IPS-18c (cell line): ENCODE measurements around the gene CELF2.
"Not testable (repeated sequence)": the region's sequence is repeated elsewhere in the genome, so short reads cannot be mapped to it uniquely, and the experiment has no call there.

Experiments used
- H3K4me3 ChIP-seq: 2 replicates; pipeline ENCODE4 v1.7.0; 2013; ENCODE audit warnings: low read depth, mild to moderate bottlenecking, low read length, moderate library complexity; ENCODE audit not compliant: insufficient read depth
- H3K9me3 ChIP-seq: one replicate; pipeline ENCODE4 v1.6.1; 2013; ENCODE audit warnings: mild to moderate bottlenecking, low read length, moderate library complexity; ENCODE audit not compliant: control insufficient read depth, insufficient read depth

The CELF2 gene

DNA sequence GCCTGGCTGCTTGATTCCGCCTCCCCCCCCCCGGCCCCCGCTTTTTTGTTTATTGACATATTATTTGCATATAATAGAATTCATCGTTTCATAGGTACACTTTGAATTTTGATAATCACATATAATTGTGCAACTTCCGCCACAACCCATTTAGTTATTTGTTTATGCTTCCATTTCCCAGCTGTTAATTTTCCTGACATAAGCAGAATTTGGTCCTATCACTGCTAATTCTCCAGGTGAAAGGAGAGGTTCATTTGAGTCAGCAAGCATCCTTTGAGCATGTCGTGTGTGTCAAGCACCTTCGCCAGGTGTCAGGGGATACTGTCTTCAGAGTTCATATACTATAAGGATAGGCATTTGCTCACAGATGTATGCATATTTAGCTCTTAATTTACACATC is 102.2 kb downstream of the CELF2 start:
- no peak overlapping the region for H3K4me3 ChIP-seq
- no peaks in the 10 kb centered on the region for H3K9me3 ChIP-seq

- H3K9me3 ChIP-seq = no peaks in the 10 kb centered on the region
- no peak overlapping the region for H3K4me3 ChIP-seq
Observed at GRCh38 chr10:11120711-11121110, 103.0 kb downstream of the CELF2 start.

DNA sequence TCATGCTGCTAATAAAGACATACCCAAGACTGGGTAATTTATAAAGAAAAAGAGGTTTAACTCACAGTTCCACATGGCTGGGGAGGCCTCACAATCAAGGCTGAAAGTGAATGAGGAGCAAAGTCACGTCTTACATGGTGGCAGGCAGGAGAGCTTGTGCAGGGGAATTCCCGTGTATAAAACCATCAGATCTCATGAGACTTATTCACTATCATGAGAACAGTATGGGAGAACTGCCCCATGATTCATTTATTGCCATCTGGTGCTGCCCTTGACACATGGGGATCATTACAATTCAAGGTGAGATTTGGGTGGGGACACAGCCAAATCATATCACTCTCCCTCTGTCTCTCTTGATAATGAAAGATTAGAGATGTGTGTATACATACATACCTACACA is 106.2 kb downstream of the CELF2 start:
- not testable (repeated sequence) for H3K4me3 ChIP-seq, H3K9me3 ChIP-seq

DNA sequence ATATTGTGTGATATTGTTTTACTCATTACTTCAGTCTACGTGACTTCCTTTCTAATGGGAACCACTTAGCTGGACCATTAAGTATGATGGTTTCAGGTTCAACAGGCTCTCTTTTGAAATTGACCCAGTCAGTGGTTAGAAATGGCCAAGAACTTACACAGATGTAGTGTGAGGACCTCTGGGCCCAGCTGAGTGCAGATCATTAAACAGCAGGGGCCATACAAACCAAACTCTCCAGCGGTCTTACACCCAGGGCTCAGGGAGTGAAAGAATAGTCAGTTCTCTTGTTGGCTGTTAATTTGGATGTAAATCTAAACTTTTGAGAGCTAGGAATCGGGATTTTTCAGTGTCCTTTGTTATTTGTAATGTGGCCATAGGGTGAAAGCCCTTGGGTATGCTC is 107.3 kb downstream of the CELF2 start:
- H3K4me3 ChIP-seq = no peak overlapping the region
- peaks cover 2% of the 10 kb centered on the region for H3K9me3 ChIP-seq

DNA sequence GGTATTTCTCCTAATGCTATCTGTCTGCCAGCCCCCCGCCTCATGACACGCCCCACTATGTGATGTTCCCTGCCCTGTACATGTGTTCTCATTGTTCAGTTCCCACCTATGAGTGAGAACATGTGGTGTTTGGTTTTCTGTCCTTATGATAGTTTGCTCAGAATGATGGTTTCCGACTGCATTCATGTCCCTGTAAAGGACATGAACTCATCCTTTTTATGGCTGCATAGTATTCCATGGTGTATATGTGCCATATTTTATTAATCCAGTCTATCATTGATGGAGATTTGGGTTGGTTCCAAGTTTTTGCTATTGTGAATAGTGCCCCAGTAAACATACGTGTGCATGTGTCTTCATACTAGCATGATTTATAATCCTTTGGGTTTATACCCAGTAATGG is 109.3 kb downstream of the CELF2 start:
- not testable (repeated sequence) for H3K9me3 ChIP-seq, H3K4me3 ChIP-seq

DNA sequence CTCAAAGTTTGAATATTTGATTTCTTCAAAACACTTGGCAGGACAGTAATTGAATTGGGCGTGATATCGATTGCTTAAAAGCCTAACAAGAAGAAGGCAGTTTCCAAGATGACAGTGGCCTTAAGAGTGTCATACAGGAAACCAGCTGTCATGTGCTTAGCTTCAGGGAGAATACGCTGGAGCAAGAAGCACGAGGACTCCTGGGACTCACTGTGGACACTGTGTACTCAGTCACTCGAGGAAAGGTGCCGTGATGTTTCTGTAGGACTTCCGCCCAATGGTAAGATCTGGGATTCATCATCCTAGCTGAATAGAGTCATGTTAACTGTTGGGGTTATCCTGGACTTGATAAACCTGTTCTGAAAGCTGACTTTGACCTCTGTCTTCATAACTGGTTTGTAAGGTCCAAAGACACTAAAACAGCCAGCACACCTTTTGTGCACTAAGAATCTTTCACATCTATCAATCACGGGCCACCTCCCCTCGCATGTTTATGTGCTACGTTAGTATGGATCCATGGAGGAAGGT is 113.5 kb downstream of the CELF2 start:
- H3K9me3 ChIP-seq = peaks cover 2% of the 10 kb centered on the region
- H3K4me3 ChIP-seq = no peak overlapping the region

GRCh38 chr10:11134411-11134810 is 116.7 kb downstream of the CELF2 start:
- H3K4me3 ChIP-seq = no peak overlapping the region

DNA sequence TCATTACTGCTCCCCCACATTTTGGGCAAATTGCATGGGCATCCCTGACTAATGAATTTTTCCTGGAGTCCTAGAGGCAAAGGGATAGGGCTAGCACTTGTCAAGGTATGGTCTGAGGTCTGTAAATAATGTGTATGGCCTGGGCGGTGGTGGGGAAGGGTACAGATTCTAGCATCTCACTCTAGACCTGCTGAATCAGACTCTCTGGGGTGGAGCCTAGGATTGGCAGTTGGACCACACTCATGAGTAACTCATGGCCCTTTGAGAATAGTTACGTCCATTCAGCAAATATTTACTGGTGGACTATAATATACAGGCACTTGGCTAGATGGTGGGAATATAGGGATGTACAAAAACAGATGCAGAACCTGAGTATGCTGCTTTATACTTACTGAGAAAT is 118.0 kb downstream of the CELF2 start:
- H3K4me3 ChIP-seq = no peak overlapping the region
- H3K9me3 ChIP-seq = no peaks in the 10 kb centered on the region

More at GRCh38 chr10:11134411-11134810, 116.7 kb downstream of the CELF2 start:
- H3K9me3 ChIP-seq = no peaks in the 10 kb centered on the region

DNA sequence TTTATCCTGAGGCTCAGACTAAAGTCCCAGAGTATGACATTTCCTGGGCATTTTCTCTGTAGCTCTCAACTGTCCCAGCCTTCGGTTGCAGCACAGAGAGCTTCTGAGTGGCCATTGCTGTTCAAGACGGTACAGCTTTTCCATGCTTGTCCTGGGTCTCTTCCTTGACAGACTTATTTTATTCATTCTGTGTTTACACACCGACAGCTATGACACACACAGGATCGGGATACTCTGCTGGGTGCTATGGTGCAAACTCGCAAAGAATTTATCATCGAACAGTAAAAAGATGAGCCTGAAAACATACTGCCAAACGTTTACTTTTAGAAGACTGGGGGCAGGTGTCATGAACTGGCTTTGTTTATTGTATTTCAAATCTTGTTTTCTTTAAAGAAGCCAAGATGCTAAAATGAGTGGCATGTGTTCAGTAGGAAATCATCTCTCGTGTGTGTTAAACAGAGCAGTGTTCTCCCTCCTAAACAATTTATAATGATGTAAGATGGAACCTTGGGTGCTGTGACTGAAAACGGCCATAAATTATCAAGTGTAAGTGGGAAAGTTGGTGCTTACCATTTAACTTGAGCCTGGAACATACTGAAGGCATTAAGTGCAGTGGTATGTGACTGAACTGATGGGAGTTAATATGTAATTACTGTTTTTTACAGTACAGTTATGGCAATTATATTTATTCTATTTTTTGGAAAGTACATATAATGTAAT is 120.8 kb downstream of the CELF2 start:
- H3K4me3 ChIP-seq = no peak overlapping the region

DNA sequence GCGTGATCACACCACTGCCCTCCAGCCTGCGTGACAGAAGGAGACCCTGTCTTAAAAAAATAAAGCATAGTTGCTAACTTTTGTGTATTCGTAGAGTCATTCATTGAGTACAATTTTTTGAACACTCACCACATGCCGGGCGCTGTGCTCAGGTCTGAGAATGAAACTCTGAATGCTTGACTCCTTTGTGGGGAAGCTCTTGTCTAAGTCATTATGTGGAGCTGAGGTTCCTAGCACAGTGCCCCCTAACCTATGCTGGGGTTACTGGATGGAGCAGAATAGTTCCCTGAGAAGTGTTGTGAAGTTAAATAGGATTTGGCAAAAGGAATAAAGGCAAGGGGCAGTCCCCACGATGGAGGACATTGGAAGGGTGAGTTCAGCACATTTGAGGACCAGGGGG is 123.3 kb downstream of the CELF2 start:
- Histone ChIP-seq H3K9me3 (no peaks in the 10 kb centered on the region), H3K4me3 (no peak overlapping the region)

More for the DNA sequence above, 120.8 kb downstream of the CELF2 start:
- no peaks in the 10 kb centered on the region for H3K9me3 ChIP-seq

DNA sequence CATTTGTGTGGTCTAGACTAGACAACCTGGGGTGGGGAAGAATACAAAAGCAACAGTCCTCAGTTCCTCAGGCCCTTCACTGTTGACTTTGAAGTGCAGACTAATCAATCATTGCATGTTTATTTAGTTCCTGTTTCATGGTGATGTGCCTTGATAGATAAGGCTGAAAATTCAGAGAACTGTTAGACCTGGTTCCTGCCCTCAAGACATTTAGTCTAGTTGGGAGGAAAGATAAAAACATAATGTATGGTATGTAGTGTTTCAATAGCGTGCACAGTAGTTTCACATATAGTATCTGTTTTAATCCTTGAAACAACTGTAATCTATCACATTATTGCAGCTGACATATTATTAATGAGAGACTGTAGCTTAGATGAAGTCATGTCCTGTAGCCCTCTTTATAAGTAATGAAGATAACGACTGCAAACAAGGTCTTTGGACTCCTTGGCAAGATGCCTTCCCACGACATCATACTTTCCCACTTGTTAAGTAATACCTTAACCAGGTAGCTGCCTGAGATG is 124.0 kb downstream of the CELF2 start:
- no peak overlapping the region for H3K4me3 ChIP-seq
- H3K9me3 ChIP-seq = no peaks in the 10 kb centered on the region

DNA sequence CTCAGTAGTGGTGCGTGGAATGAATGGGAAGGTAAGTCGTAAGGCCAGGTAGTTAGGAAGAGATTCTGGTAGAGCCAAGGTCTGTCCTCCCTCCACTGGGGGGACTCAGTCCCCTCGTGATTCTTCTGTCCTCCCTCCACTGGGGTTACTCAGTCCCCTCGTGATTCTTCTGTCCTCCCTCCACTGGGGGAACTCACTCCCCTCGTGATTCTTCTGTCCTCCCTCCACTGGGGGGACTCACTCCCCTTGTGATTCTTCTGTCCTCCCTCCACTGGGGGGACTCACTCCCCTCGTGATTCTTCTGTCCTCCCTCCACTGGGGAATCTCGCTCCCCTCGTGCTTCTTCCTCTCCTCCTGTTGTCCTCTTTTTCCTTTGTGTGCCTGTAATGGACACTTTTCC is 125.1 kb downstream of the CELF2 start:
- no peaks in the 10 kb centered on the region for H3K9me3 ChIP-seq
- H3K4me3 ChIP-seq = no peak overlapping the region

- H3K9me3 ChIP-seq = no peaks in the 10 kb centered on the region
- no peak overlapping the region for H3K4me3 ChIP-seq
Observed at GRCh38 chr10:11143242-11143641, 125.6 kb downstream of the CELF2 start.

DNA sequence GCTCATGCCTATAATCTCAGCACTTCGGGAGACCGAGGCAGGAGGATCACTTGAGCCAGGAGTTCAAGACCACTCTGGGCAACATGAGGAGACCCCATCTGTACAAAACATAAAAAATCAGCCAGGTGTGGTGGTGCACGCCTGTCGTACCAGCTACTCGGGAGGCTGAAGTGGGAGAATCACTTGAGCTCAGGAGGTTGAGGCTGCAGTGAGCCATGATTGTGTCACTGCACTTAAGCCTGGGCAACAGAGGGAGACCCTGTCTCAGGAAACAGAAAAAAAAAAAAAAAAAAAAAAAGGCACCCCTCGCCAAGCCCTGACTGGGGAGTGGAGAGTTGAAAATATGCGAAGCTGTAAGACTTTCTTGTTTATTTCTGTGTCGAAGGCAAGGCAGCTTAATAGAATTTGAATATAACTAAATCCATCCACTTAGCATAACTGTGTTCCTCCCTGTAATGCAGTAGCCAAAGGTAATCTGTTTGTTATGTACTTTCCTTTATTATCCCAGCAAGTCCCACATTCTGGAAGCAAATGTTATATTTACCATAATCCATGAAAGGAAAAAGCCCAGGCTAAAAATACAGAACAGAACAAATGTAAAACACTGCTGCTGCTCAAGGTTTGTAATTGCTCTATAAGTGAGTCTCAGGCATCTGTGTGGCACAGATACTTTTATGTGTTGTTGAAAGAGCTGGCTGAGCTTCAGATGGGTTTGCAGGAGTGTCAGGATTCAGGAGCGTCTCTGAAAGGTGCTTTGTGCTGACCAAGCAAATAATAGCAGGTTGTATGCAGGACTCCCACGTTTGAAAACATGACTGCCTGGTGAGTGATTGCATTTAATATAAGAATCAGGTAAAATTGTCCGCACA is 127.2 kb downstream of the CELF2 start:
- H3K4me3 ChIP-seq = no peak overlapping the region
- no peaks in the 10 kb centered on the region for H3K9me3 ChIP-seq

DNA sequence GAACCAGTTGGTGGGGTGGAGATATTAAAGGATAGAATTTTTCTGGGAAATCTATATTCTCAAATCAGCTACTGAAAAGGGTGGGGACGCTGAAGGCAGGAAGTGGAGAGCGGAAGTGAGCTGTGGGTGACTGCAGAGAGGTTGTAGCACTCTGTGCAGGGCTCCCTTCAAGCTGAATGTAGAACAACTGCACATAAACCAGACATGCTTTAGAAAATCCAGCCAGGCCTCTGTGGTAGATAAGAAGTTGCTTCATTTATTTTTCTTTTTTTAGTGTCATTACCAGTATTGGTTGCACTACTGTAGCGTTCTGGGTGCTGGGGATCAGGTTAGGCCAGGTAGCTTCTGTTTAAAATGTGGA is 127.8 kb downstream of the CELF2 start:
- Histone ChIP-seq H3K9me3 (no peaks in the 10 kb centered on the region), H3K4me3 (no peak overlapping the region)

- no peak overlapping the region for H3K4me3 ChIP-seq
- no peaks in the 10 kb centered on the region for H3K9me3 ChIP-seq
Observed at GRCh38 chr10:11146402-11147171, 128.9 kb downstream of the CELF2 start.

DNA sequence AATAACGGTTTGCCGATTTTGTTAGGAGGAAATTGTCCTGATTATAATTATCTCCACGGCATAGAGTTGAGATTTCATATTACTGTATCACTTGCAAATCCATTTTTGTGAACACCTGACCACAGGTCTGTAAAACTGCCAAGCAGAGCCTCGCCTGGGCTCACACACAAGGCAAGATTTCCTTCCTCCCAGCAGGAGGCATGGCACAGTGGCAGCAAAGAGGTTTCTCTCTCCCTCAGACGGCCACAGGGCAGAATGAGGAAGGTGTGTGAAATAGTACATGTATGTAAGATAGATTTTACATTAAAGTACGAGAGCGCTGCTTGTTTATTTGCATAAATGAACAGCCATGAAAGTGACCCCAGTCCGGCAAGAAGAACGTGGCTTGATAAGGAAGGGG is 130.1 kb downstream of the CELF2 start:
- no peak overlapping the region for H3K4me3 ChIP-seq

More for the DNA sequence above, 130.1 kb downstream of the CELF2 start:
- no peaks in the 10 kb centered on the region for H3K9me3 ChIP-seq
